ENCODE data around the gene MED13L. TPM values are rescaled to one million over a fixed set of nuclear protein-coding genes. Genes with fewer than 3 reads are reported as not detected.

The MED13L gene
- polyA plus RNA-seq, 1 donor (not counting 4 experiments of a cell fraction or from before 2014, with no cell fraction given): 31.7 TPM

GRCh38 chr12:115984616-115985015, 292.9 kb downstream of the MED13L start:
- no peak for DNase-seq (ENCODE audit: low read depth, low spot score)
- Histone ChIP-seq H3K4me2 (ENCODE audit: control insufficient read depth, extremely low read depth, insufficient read depth, low read depth, low read length) (no peak overlapping the region), H3K4me3 (ENCODE audit: control insufficient read depth in 2 of 3, extremely low read depth in 1 of 3, insufficient read depth in 2 of 3, low read depth in 1 of 3, low read length in 3 of 3) (no peak overlapping the region), H3K9ac (ENCODE audit: control insufficient read depth, extremely low read depth, insufficient read depth, low read length) (no peak overlapping the region), H3K79me2 (ENCODE audit: control insufficient read depth, insufficient read depth, low read length) (no peaks in the 10 kb centered on the region), H3K36me3 (ENCODE audit: control insufficient read depth in 2 of 2, extremely low read depth in 1 of 2, insufficient read depth in 2 of 2, low read length in 2 of 2) (peaks cover 11 to 33% of the 10 kb centered on the region in 2 experiments), H4K20me1 (ENCODE audit: control insufficient read depth, extremely low read depth, insufficient read depth, low read length) (peaks cover 4% of the 10 kb centered on the region), H3K27ac (ENCODE audit: control insufficient read depth, insufficient read depth, low read length) (no peak overlapping the region), H3K4me1 (ENCODE audit: control insufficient read depth, extremely low read depth, insufficient read depth, low read length) (no peaks in the 10 kb centered on the region), H3K27me3 (ENCODE audit: control insufficient read depth, extremely low read depth, insufficient read depth, low read length) (no peaks in the 10 kb centered on the region), H2AFZ (ENCODE audit: control insufficient read depth, low read length) (no peak overlapping the region), H3K9me1 (ENCODE audit: control insufficient read depth, extremely low read depth, insufficient read depth, low read length) (no peaks in the 10 kb centered on the region), H3K9me3 (ENCODE audit: control insufficient read depth, low read depth, low read length) (no peaks in the 10 kb centered on the region)
- no peak for FAIRE-seq
- dilution Hi-C loops (cut with MboI; ENCODE audit: extremely low pct_ligation_motif_present, low sequenced_read_pairs): no loop called here
- TF ChIP-seq EZH2 (IDR thresholded peaks at IDR 0.05; ENCODE audit: low read length): no peak
- TF ChIP-seq, protein P1, sequence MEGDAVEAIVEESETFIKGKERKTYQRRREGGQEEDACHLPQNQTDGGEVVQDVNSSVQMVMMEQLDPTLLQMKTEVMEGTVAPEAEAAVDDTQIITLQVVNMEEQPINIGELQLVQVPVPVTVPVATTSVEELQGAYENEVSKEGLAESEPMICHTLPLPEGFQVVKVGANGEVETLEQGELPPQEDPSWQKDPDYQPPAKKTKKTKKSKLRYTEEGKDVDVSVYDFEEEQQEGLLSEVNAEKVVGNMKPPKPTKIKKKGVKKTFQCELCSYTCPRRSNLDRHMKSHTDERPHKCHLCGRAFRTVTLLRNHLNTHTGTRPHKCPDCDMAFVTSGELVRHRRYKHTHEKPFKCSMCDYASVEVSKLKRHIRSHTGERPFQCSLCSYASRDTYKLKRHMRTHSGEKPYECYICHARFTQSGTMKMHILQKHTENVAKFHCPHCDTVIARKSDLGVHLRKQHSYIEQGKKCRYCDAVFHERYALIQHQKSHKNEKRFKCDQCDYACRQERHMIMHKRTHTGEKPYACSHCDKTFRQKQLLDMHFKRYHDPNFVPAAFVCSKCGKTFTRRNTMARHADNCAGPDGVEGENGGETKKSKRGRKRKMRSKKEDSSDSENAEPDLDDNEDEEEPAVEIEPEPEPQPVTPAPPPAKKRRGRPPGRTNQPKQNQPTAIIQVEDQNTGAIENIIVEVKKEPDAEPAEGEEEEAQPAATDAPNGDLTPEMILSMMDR (optimal IDR thresholded peaks at IDR 0.05 in 1 of 3, IDR thresholded peaks at IDR 0.05 in 1 of 3, conservative IDR thresholded peaks at IDR 0.05 in 1 of 3; ENCODE audit: extremely low read depth in 1 of 3, insufficient read depth in 2 of 3, low read length in 3 of 3): no peak

DNA sequence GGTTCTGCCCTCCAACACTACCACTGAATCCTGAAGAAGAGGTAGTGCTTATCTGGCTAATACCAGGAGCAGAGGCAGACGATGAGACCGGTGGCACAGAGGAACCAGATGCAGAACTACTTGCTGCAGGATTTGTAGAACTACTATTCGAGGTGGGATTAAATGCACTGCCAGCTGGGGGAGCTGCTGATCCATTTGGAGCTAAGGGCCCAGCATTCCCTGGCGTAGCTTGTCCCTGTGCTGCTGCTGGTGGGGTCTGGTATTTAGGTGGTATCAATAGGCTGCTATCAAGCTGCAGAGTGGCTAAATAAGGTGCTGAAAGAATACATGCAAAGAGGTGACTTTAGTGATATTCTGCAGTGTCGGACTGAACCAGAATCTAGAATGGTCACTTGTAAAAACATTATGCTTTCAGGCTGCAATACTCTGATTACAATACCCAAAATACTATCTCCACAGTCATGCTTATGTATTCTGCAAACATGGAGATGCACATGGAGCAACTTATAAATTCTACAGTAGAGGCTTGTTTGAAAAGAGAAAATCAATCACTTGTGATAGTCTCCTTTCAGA, 294.2 kb downstream of the MED13L start:
- no peaks in the 10 kb centered on the region for H3K4me1 ChIP-seq (ENCODE audit: control insufficient read depth, extremely low read depth, insufficient read depth, low read length)
- peaks cover 11 to 31% of the 10 kb centered on the region in 2 experiments for H3K36me3 ChIP-seq (ENCODE audit: control insufficient read depth in 2 of 2, extremely low read depth in 1 of 2, insufficient read depth in 2 of 2, low read length in 2 of 2)
- H3K27ac ChIP-seq (ENCODE audit: control insufficient read depth, insufficient read depth, low read length): no peak overlapping the region
- no peak overlapping the region for H3K4me2 ChIP-seq (ENCODE audit: control insufficient read depth, extremely low read depth, insufficient read depth, low read depth, low read length)
- H3K4me3 ChIP-seq (ENCODE audit: control insufficient read depth in 2 of 3, extremely low read depth in 1 of 3, insufficient read depth in 2 of 3, low read depth in 1 of 3, low read length in 3 of 3): no peak overlapping the region
- H3K27me3 ChIP-seq (ENCODE audit: control insufficient read depth, extremely low read depth, insufficient read depth, low read length): no peaks in the 10 kb centered on the region
- no peaks in the 10 kb centered on the region for H3K79me2 ChIP-seq (ENCODE audit: control insufficient read depth, insufficient read depth, low read length)
- no peak for FAIRE-seq
- dilution Hi-C loops (cut with MboI; ENCODE audit: extremely low pct_ligation_motif_present, low sequenced_read_pairs): no loop called here
- peaks cover 4% of the 10 kb centered on the region for H4K20me1 ChIP-seq (ENCODE audit: control insufficient read depth, extremely low read depth, insufficient read depth, low read length)
- no peak for DNase-seq (ENCODE audit: low read depth, low spot score)
- H3K9me3 ChIP-seq (ENCODE audit: control insufficient read depth, low read depth, low read length): no peaks in the 10 kb centered on the region
- H2AFZ ChIP-seq (ENCODE audit: control insufficient read depth, low read length): no peak overlapping the region
- no peak for TF ChIP-seq EZH2 (IDR thresholded peaks at IDR 0.05; ENCODE audit: low read length)
- TF ChIP-seq, protein P1 (optimal IDR thresholded peaks at IDR 0.05 in 1 of 3, IDR thresholded peaks at IDR 0.05 in 1 of 3, conservative IDR thresholded peaks at IDR 0.05 in 1 of 3; ENCODE audit: extremely low read depth in 1 of 3, insufficient read depth in 2 of 3, low read length in 3 of 3): peak; percentile 35 to 69 (median 42)
- H3K9ac ChIP-seq (ENCODE audit: control insufficient read depth, extremely low read depth, insufficient read depth, low read length): no peak overlapping the region
- no peaks in the 10 kb centered on the region for H3K9me1 ChIP-seq (ENCODE audit: control insufficient read depth, extremely low read depth, insufficient read depth, low read length)

All from keratinocyte (primary cell).